ENCODE measurements around the gene SLC22A31. TPM values are rescaled to one million over a fixed set of nuclear protein-coding genes. Genes with fewer than 3 reads are reported as not detected.

Gene SLC22A31
- total RNA-seq, 1 experiment from 2014 or later = 53.7 TPM

DNA sequence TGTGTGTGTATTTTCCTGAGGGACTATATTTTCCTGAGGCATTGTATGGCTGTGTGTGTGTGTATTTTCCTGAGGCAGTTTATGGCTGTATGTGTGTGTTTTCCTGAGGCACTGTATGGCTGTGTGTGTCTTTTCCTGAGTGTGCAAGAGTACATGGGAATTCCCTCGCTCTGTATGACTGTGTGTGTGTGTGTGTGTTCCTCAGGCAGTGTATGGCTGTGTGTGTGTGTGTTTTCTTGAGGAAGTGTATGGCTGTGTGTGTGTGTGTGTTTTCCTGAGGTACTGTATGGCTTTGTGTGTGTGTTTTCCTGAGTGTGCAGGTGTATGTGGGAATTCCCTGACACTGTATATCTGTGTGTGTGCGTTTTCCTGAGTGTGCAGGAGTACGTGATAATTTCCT is 21.3 kb upstream of the SLC22A31 start:
- Histone ChIP-seq H3K9me3 (ENCODE audit: control insufficient read depth in 1 of 2, insufficient read depth in 1 of 2, low read depth in 1 of 2, low read length in 2 of 2) (peaks cover 0 to 2% of the 10 kb centered on the region in 2 experiments; a peak in 1 of 4 replicates), H3K9ac (ENCODE audit: low read length) (no peak overlapping the region), H4K20me1 (ENCODE audit: insufficient read depth) (no peaks in the 10 kb centered on the region), H3K27ac (ENCODE audit: low read depth, low read length) (no peak overlapping the region), H3K9me2 (ENCODE audit: insufficient read depth) (no peaks in the 10 kb centered on the region), H3K4me2 (ENCODE audit: low read length) (no peak overlapping the region), H3K4me1 (ENCODE audit: control insufficient read depth in 1 of 2, insufficient read depth in 2 of 2, low read length in 2 of 2) (peaks cover 0 to 8% of the 10 kb centered on the region in 2 experiments; a peak in 3 of 4 replicates), H3K36me3 (ENCODE audit: control insufficient read depth in 1 of 2, insufficient read depth in 2 of 2, low read length in 2 of 2) (peaks cover 16 to 22% of the 10 kb centered on the region in 2 experiments), H3K79me2 (ENCODE audit: insufficient read depth, low read length) (peaks cover 32% of the 10 kb centered on the region), H2AFZ (ENCODE audit: low read depth, low read length, poor library complexity, severe bottlenecking) (no peak overlapping the region), H3K27me3 (ENCODE audit: insufficient read depth, low read length) (no peaks in the 10 kb centered on the region), H3K4me3 (replicated peaks in 1 of 2; ENCODE audit: low read depth in 1 of 2, low read length in 2 of 2) (no peak overlapping the region)
- no TSS peak for BruUV-seq (replicated peaks)
- ChIA-PET RAD21 (ENCODE audit: low non-redundant PET in 1 of 2, low total read pairs in 2 of 2, uncharacterized antibody in 2 of 2, unreplicated experiment in 2 of 2) (no interaction called here), POLR2A (no interaction called here), CTCF (no interaction called here)
- ATAC-seq (no peak), DNase-seq (ENCODE audit: low read depth, low spot score) (no peak)
- TF ChIP-seq FOSL1 (IDR thresholded peaks at IDR 0.05; ENCODE audit: low read depth) (no peak), CEBPB (IDR thresholded peaks at IDR 0.05; ENCODE audit: low read depth) (no peak), REST (IDR thresholded peaks at IDR 0.05; ENCODE audit: low read depth) (no peak), CTCF (IDR thresholded peaks at IDR 0.05 in 2 of 3, conservative IDR thresholded peaks at IDR 0.05 in 1 of 3; ENCODE audit: borderline replicate concordance in 1 of 3, insufficient read depth in 1 of 3, low read depth in 2 of 3, low read length in 2 of 3) (no peak), JUND (IDR thresholded peaks at IDR 0.05) (no peak), YY1 (IDR thresholded peaks at IDR 0.05; ENCODE audit: extremely low read depth, insufficient replicate concordance, low read depth, low read length) (no peak), CBX3 (IDR thresholded peaks at IDR 0.05; ENCODE audit: low read depth) (no peak), EZH2 (IDR thresholded peaks at IDR 0.05) (no peak), EZH2phosphoT487 (IDR thresholded peaks at IDR 0.05; ENCODE audit: borderline replicate concordance) (no peak), ELF1 (IDR thresholded peaks at IDR 0.05; ENCODE audit: borderline replicate concordance, low read depth) (no peak), ZBTB33 (IDR thresholded peaks at IDR 0.05; ENCODE audit: extremely low read depth, insufficient replicate concordance, low read length) (no peak), TCF7L2 (IDR thresholded peaks at IDR 0.05; ENCODE audit: borderline replicate concordance, extremely low read depth, insufficient read depth, insufficient read length) (no peak), POLR2A (IDR thresholded peaks at IDR 0.05; ENCODE audit: borderline replicate concordance, extremely low read depth, insufficient read depth, insufficient read length) (no peak), MAX (IDR thresholded peaks at IDR 0.05) (no peak), POLR2AphosphoS5 (IDR thresholded peaks at IDR 0.05; ENCODE audit: low read depth, low read length) (no peak), RAD21 (IDR thresholded peaks at IDR 0.05; ENCODE audit: low read depth) (no peak), SIN3A (IDR thresholded peaks at IDR 0.05; ENCODE audit: low read depth) (no peak)
- TF ChIP-seq, protein P1, sequence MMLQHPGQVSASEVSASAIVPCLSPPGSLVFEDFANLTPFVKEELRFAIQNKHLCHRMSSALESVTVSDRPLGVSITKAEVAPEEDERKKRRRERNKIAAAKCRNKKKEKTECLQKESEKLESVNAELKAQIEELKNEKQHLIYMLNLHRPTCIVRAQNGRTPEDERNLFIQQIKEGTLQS (IDR thresholded peaks at IDR 0.05) = no peak
- intact Hi-C loops (cut with micrococcal nuclease) = no loop called here

Measured in HCT116 (cell line).